DMS53 (cell line): ENCODE results near the gene DIPK1B.

ENCODE experiments used
- DNase-seq: peaks from one replicate; lab custom pipeline; 2025; lab: John Stamatoyannopoulos, UW

Gene DIPK1B

GRCh38 chr9:136739509-136739908 lies 27.1 kb downstream of the DIPK1B start:
- DNase-seq = no peak

- DNase-seq = no peak
Observed at GRCh38 chr9:136740069-136740468, 27.7 kb downstream of the DIPK1B start.

GRCh38 chr9:136740491-136740890 lies 28.1 kb downstream of the DIPK1B start:
- no peak for DNase-seq

GRCh38 chr9:136740971-136741882 lies 28.9 kb downstream of the DIPK1B start:
- peak; percentile 74 for DNase-seq

GRCh38 chr9:136741883-136742571 lies 29.7 kb downstream of the DIPK1B start:
- peak; percentile 85 for DNase-seq

- peak; percentile 81 for DNase-seq
Observed at GRCh38 chr9:136742591-136743391, 30.4 kb downstream of the DIPK1B start, which contains the start of gene LCN10. Gene LCN10 (minus strand): TSS chr9:136742940. CDS start chr9:136742903, 37 bp downstream.

- no peak for DNase-seq
Observed at GRCh38 chr9:136743639-136744211, 31.4 kb downstream of the DIPK1B start.

GRCh38 chr9:136744773-136745172 lies 32.4 kb downstream of the DIPK1B start:
- no peak for DNase-seq

- DNase-seq = no peak
Observed at GRCh38 chr9:136745389-136746154, 33.2 kb downstream of the DIPK1B start.

- no peak for DNase-seq
Observed at GRCh38 chr9:136746155-136746490, 33.8 kb downstream of the DIPK1B start.

GRCh38 chr9:136746621-136747020 lies 34.2 kb downstream of the DIPK1B start:
- DNase-seq = no peak

- DNase-seq = no peak
Observed at GRCh38 chr9:136747161-136748060, 35.0 kb downstream of the DIPK1B start.

GRCh38 chr9:136748201-136748600 lies 35.8 kb downstream of the DIPK1B start, which contains the start of gene LCN6:
Gene LCN6 (minus strand): TSS chr9:136748525. CDS start chr9:136748483, 42 bp downstream.
- DNase-seq = no peak

- DNase-seq = no peak
Observed at GRCh38 chr9:136748666-136749611, 36.6 kb downstream of the DIPK1B start.

- no peak for DNase-seq
Observed at GRCh38 chr9:136750526-136750925, 38.2 kb downstream of the DIPK1B start.

- DNase-seq = no peak
Observed at GRCh38 chr9:136751244-136751643, 38.9 kb downstream of the DIPK1B start.

- no peak for DNase-seq
Observed at GRCh38 chr9:136751814-136752213, 39.4 kb downstream of the DIPK1B start.

GRCh38 chr9:136753371-136754058 lies 41.1 kb downstream of the DIPK1B start:
- no peak for DNase-seq
